NCI-H2029 (cell line): Measurements from ENCODE around the gene RAD51B.

Experiments used
- DNase-seq: peaks from one replicate; lab custom pipeline; 2025; lab: John Stamatoyannopoulos, UW

RAD51B gene

GRCh38 chr14:68532496-68532895, 712.9 kb downstream of the RAD51B start:
- DNase-seq = no peak

- DNase-seq = no peak
These were observed 714.7 kb downstream of the RAD51B start for GRCh38 chr14:68534276-68534675.

GRCh38 chr14:68535404-68536017, 715.9 kb downstream of the RAD51B start:
- no peak for DNase-seq

DNA sequence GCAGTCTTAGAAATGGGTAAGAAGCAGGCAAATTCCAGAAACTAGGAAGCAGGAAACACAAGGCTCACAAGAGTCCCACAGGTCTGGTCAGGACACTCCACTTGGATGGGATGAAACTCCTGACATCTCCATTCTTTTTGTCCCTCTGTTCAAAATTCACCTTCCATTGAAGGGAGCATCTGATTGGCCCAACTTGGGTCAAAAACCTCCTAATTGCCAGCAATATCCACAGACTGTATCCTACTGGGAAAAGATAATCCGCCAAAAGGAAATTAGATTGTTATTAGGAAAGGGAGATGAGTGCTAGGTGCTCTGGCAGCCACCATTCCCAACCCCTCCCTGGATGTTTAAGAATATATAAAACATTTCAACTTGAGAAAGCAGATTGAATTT, 716.4 kb downstream of the RAD51B start:
- DNase-seq = no peak

DNA sequence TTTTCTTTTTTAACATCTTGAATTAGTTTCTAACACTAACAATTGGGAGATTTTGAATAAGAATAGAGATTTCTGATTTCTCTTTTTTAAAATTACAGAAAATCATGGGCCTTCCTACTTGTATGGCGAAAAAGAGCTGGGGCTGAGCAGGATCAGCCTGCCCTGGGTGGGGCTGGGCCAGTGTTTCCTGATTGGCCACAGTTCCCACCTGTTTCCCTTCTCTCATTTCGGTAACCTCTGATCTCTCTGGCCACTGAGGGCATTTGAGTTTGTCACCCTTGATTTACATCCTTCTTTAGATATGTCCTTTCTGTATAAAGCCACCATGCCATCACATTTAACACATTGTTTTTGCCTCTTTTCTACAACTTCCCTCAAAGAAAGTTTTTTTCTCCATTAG, 719.1 kb downstream of the RAD51B start:
- DNase-seq = no peak

- no peak for DNase-seq
These were observed 719.7 kb downstream of the RAD51B start for GRCh38 chr14:68539241-68539737.

GRCh38 chr14:68539789-68540188, 720.2 kb downstream of the RAD51B start:
- no peak for DNase-seq

DNA sequence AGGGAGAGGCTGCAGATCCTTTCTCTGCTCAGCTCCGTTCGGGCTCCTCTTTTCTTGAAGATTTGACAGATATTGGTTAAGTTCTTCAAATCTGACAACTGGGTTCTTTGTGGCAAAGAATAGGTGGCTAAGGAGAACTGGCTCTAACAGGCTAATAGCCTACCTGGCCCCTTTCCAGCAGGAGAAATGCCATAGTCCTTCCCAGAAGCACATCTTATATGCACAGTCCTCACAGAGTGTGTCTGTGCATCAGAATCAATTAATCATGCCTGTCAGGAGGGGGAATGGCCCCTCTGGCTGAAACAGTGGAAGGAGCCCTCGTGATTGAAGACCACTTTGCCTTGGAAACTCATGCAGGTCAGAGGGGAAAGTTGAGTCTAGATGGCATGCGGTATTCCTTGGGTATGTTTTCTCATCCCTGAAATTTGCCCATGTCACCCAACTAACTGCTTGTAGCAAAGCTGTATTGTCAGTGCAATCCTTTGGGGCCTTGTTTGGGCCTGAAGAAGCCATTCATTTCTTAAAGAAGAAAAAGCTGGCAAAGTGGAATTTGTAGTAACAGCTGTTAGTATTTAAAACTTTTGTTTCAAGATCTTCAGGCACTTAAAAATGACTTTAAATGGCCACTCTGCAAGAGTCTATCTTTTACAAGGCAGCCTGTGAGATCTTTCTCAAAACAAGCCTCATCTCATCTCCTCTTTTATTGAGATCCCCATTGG, 721.8 kb downstream of the RAD51B start:
- DNase-seq = no peak

- no peak for DNase-seq
These were observed 722.8 kb downstream of the RAD51B start for GRCh38 chr14:68542346-68542745.

DNA sequence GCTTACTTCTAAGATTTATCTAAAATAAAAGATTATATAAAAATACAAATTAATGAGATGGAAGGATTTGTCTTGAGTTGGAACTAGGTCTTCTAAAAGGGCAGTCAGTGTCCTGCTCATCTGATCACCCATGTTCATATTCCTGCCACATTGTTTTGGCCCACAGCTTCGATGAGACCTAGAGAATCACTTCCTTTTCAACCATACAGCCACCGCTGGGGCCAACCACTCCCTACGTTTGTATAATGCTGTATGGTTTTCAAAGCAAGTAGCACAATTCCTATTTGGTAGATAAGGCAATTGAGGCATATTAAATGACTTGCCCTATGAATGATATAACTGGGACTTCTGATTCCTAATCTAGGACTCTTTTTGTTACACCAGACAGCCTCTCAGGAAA, 723.9 kb downstream of the RAD51B start:
- no peak for DNase-seq

DNA sequence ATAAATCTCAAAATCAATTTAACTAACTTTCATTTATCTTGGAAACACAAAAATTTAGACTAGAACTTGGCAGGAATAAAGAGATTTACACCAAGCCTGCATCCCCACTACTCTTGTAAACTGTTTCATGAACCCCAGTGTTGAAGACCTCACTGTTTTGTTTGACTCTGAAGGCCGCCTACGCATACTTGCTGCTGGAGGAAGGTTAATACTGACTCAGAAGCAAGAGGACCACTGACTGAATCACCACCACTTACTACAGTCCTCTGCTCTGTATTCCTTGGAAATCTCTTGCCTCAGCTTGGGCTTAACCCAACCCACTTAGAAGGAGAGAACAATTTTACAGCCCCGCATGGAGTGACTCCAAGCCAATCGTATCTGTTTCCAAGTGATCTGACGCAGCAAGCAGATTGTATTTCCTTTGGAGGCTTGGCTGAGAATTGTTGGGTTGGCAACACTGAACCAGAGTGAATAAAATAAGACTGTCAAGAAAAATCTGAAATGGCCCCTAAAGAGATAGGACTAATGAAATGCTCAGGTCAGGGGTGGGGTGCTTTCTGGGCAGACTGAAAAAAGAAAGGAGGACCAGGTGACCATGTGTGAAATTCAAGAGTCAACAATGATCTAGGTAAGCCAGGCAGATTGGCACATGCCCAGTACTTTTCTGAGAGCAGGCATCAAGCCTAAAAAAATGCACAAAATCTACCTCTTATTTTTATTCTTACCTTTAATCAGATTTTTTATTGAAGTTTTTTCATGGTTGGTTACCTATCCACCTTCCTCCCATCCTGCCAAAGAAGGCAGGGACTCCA, 724.7 kb downstream of the RAD51B start:
- no peak for DNase-seq

DNA sequence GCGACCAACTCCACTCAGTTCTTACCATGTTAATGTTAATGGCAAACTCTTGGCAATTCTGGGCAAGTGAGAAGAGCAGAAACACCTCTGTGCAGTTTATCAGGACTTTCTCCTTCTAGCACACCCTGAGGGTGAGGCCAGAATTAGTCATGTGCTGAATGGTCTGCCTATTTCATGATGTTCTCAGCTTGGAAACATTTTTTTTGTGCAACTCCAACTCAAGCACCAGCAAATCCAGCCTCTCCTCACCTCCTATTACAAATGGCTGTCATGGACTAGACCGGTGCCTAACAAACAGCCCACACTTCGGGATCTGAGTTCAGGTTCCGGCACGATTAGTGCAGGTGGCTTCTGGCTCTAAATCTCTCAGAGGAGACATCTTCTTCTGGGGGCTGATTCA, 727.3 kb downstream of the RAD51B start:
- no peak for DNase-seq

GRCh38 chr14:68547305-68548193, 728.0 kb downstream of the RAD51B start:
- DNase-seq = no peak

- no peak for DNase-seq
These were observed 728.9 kb downstream of the RAD51B start for GRCh38 chr14:68548194-68549076.

GRCh38 chr14:68550338-68550715, 730.7 kb downstream of the RAD51B start:
- no peak for DNase-seq

DNA sequence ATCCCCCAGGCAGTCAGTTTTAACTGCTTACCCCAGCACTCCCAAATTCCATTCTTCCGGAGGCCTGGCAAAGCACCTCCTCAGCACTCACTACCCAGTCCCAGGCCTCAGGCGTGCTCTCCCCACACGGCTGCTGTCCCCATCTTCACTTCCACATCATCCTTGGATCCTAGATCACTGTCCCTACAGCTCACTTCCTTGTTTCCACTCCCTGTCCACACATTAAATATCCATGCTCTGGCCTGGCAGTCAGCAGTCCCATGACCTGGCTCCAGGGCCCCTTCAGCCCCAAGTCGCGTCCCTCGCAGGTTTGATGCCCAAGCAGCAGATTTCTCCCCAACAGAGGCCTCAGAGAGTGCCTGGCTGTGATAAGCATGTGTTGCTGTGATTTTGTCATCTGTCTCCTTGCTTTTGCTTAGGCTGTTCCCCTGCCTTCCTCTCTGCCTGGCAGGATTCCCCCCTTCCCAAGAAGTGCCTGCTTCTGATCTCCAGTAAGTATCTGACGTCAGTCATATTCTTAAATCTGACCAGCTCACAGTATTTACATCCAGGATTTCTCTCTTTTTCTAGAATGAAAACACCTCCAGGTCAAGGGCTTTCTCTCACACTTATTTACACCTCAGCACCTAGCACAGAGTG, 731.6 kb downstream of the RAD51B start:
- DNase-seq = no peak

GRCh38 chr14:68552075-68552474, 732.5 kb downstream of the RAD51B start:
- no peak for DNase-seq

GRCh38 chr14:68552602-68553001, 733.0 kb downstream of the RAD51B start:
- no peak for DNase-seq

DNA sequence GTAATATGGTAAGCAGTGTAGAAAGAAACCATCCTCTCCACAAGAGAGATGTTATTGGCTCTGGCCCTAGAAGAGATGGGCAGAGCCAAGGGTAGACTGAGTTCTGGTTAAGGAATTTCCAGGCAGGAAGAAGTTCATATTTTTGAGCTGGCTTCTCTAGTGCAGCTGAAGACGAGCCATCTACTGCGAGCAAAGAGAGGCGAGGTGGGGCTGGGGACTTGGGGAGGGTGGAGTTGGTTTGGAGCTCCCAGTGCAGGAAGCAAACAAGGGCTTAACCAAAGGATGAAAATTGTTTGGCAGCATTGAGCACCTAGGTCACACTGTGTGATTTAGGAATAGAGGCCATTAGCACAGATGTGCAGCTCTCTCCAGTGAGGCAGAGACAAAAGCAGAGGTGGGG, 733.7 kb downstream of the RAD51B start:
- DNase-seq = no peak

DNA sequence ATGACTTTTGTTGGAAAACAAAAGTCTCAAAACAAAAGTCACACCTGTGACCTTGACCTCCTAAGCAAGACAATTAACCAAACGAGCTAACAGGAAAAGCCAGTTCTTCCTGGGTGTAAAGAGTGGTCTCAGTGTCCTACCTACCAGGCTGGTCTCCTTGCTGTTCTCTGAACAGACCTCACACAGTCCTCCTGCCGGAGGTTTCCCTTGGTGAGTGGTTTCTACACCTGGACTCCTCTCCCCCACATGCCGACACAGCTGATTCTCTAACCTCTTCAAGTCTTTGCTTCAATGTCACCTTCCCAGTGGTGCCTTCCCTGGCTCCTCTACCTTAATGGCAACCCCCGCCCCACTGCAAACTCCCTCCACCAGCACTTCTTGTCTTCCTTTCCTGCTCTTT, 734.7 kb downstream of the RAD51B start:
- no peak for DNase-seq
